HCT116 (cell line): ENCODE measurements around the gene FFAR1. TPM values are rescaled to one million over a fixed set of nuclear protein-coding genes. Genes with fewer than 3 reads are reported as not detected.

Source experiments
- ATAC-seq: fragments of 200-7000 bp; cut with Tn5 transposase; 2 replicates; pipeline ENCODE4 v1.9.1; 2020; ENCODE audit warnings: mild to moderate bottlenecking, moderate library complexity
- BruUV-seq: library from RNA; stranded (reverse); fragments of 400-500 nt; replicated peaks from 2 replicates; lab custom pipeline; 2021; lab: Mats Ljungman, UMichigan
- CTCF ChIA-PET: fragments of 300-600 bp; sonication (Branson Sonifier 250); formaldehyde crosslinking; loops from one replicate; lab custom pipeline; 2021; ENCODE audit warnings: antibody characterized with exemption; lab: Charles Lee
- POLR2A ChIA-PET: fragments of 300-600, 350-600 bp; sonication (Branson Sonifier 250); formaldehyde crosslinking; loops from one replicate; lab custom pipeline; 2021; ENCODE audit warnings: antibody characterized with exemption; lab: Charles Lee
- RAD21 ChIA-PET, 2 experiments: fragments of 300-600 bp; sonication (Branson Sonifier 250); formaldehyde crosslinking; loops; one replicate each; lab custom pipeline; 2023; ENCODE audit warnings: low total read pairs in 2 of 2; ENCODE audit not compliant: uncharacterized antibody in 2 of 2, unreplicated experiment in 2 of 2, low non-redundant PET in 1 of 2; lab: Charles Lee
- DNase-seq: peaks from one replicate; pipeline ENCODE4 v3.0.0-alpha.2; 2010; ENCODE audit warnings: low read depth, low spot score
- H2AFZ ChIP-seq: fragments of 200-600 bp; shearing (Covaris generic), sonication (generic); 2 replicates; pipeline ENCODE4 v1.6.1; 2017; ENCODE audit warnings: low read depth, mixed run types, mixed read lengths, antibody characterized with exemption, low read length; ENCODE audit not compliant: poor library complexity, severe bottlenecking
- H3K27ac ChIP-seq: 2 replicates; pipeline ENCODE4 v1.5.1; 2012; ENCODE audit warnings: low read depth, low read length
- H3K27me3 ChIP-seq: fragments of 200-600 bp; sonication (generic); 2 replicates; pipeline ENCODE4 v1.6.1; 2016; ENCODE audit warnings: mixed run types, low read length, mixed read lengths; ENCODE audit not compliant: insufficient read depth
- H3K36me3 ChIP-seq, 2 experiments: fragments of 200-500 bp in 1 of 2; fragments of 200-600 bp in 1 of 2; sonication (Bioruptor generic) in 1 of 2; sonication (generic) in 1 of 2; 2 replicates each; pipeline versions ENCODE4 v1.5.1 to v1.6.1; 2014 to 2016; ENCODE audit warnings: low read length in 2 of 2, inconsistent platforms in 1 of 2, mixed read lengths in 1 of 2, mixed run types in 1 of 2; ENCODE audit not compliant: insufficient read depth in 2 of 2, control insufficient read depth in 1 of 2
- H3K4me1 ChIP-seq, 2 experiments: fragments of 200-600 bp in 1 of 2; sonication (generic) in 1 of 2; 2 replicates each; pipeline versions ENCODE4 v1.5.1 to v1.6.1; 2012 to 2017; ENCODE audit warnings: low read length in 2 of 2, inconsistent platforms in 1 of 2, mild to moderate bottlenecking in 1 of 2, mixed read lengths in 1 of 2, mixed run types in 1 of 2, moderate library complexity in 1 of 2; ENCODE audit not compliant: insufficient read depth in 2 of 2, control insufficient read depth in 1 of 2
- H3K4me2 ChIP-seq: fragments of 200-600 bp; sonication (generic); 2 replicates; pipeline ENCODE4 v1.6.1; 2017; ENCODE audit warnings: mixed run types, low read length, mixed read lengths
- H3K4me3 ChIP-seq, 2 experiments: fragments of 200-600 bp in 1 of 2; sonication (generic) in 1 of 2; replicated peaks in 1 of 2; 2 replicates each; pipeline ENCODE4 v1.5.1; 2011 to 2016; ENCODE audit warnings: low read length in 2 of 2, control low read depth in 1 of 2, low read depth in 1 of 2, mild to moderate bottlenecking in 1 of 2, mixed read lengths in 1 of 2, mixed run types in 1 of 2
- H3K79me2 ChIP-seq: fragments of 200-600 bp; sonication (generic); 2 replicates; pipeline ENCODE4 v1.6.1; 2017; ENCODE audit warnings: mild to moderate bottlenecking, mixed run types, low read length, moderate library complexity, mixed read lengths; ENCODE audit not compliant: insufficient read depth
- H3K9ac ChIP-seq: fragments of 200-600 bp; sonication (generic); 2 replicates; pipeline ENCODE4 v1.6.1; 2016; ENCODE audit warnings: low read length, mixed read lengths
- H3K9me2 ChIP-seq: fragments of 200-600 bp; sonication (generic), shearing (Covaris generic); 2 replicates; pipeline ENCODE4 v1.6.1; 2017; ENCODE audit warnings: mixed run types, mild to moderate bottlenecking, moderate library complexity; ENCODE audit not compliant: insufficient read depth
- H3K9me3 ChIP-seq, 2 experiments: fragments of 200-500 bp in 1 of 2; fragments of 200-600 bp in 1 of 2; sonication (Bioruptor generic) in 1 of 2; sonication (generic) in 1 of 2; 2 replicates each; pipeline ENCODE4 v1.6.1; 2014 to 2017; ENCODE audit warnings: low read length in 2 of 2, mixed read lengths in 2 of 2, inconsistent platforms in 1 of 2, low read depth in 1 of 2, mild to moderate bottlenecking in 1 of 2, mixed run types in 1 of 2, moderate library complexity in 1 of 2; ENCODE audit not compliant: control insufficient read depth in 1 of 2, insufficient read depth in 1 of 2
- H4K20me1 ChIP-seq: fragments of 200-600 bp; sonication (generic), shearing (Covaris generic); 2 replicates; pipeline ENCODE4 v1.6.1; 2017; ENCODE audit warnings: mixed run types, mild to moderate bottlenecking, moderate library complexity; ENCODE audit not compliant: insufficient read depth
- ATF3 ChIP-seq: IDR thresholded peaks from 2 replicates; pipeline ENCODE4 v1.6.1; 2012
- CTCF ChIP-seq, 3 experiments: fragments of 200-600 bp in 1 of 3; sonication (generic) in 1 of 3; IDR thresholded peaks in 2 of 3; conservative IDR thresholded peaks in 1 of 3; 2 replicates each; pipeline ENCODE4 v1.5.1; 2012 to 2017; ENCODE audit warnings: low read depth in 2 of 3, low read length in 2 of 3, antibody characterized with exemption in 1 of 3, borderline replicate concordance in 1 of 3, control low read depth in 1 of 3, mild to moderate bottlenecking in 1 of 3, mixed read lengths in 1 of 3, mixed run types in 1 of 3, moderate library complexity in 1 of 3; ENCODE audit not compliant: insufficient read depth in 1 of 3
- EZH2 ChIP-seq: fragments of 200-600 bp; sonication (generic); IDR thresholded peaks from 2 replicates; pipeline ENCODE4 v1.6.1; 2017; ENCODE audit warnings: antibody characterized with exemption, mixed run types
- EZH2phosphoT487 ChIP-seq: fragments of 200-600 bp; IDR thresholded peaks from 2 replicates; pipeline ENCODE4 v1.6.1; 2018; ENCODE audit warnings: antibody characterized with exemption, borderline replicate concordance
- FOSL1 ChIP-seq: IDR thresholded peaks from 2 replicates; pipeline ENCODE4 v1.6.1; 2012; ENCODE audit warnings: low read depth
- JUND ChIP-seq: IDR thresholded peaks from 2 replicates; pipeline ENCODE4 v1.6.1; 2012
- POLR2AphosphoS5 ChIP-seq: IDR thresholded peaks from 2 replicates; pipeline ENCODE4 v1.6.1; 2011; ENCODE audit warnings: mild to moderate bottlenecking, low read depth, low read length, moderate library complexity
- TCF7L2 ChIP-seq: IDR thresholded peaks from 2 replicates; pipeline ENCODE4 v1.7.0; 2011; ENCODE audit warnings: borderline replicate concordance, inconsistent platforms; ENCODE audit not compliant: insufficient read depth, insufficient read length; ENCODE audit errors: extremely low read depth
- YY1 ChIP-seq: IDR thresholded peaks from 2 replicates; pipeline ENCODE4 v1.6.1; 2011; ENCODE audit warnings: low read length, low read depth, moderate library complexity, mild to moderate bottlenecking; ENCODE audit not compliant: insufficient replicate concordance; ENCODE audit errors: extremely low read depth
- intact Hi-C: fragments of 100-400 bp; cut with micrococcal nuclease; formaldehyde crosslinking; loops from 2 replicates; pipeline ENCODE4 v1.10.0; 2022
- total RNA-seq: library from RNA; stranded (reverse); gene quantifications from one replicate; pipeline ENCODE4 v1.2.1, GENCODE V29; 2021; ENCODE audit not compliant: unreplicated experiment

The FFAR1 gene
- total RNA-seq, 1 experiment from 2014 or later, result not detected

- no peaks in the 10 kb centered on the region for H3K9me2 ChIP-seq
- no peak overlapping the region for H3K4me2 ChIP-seq
- RAD21 ChIA-PET, result no interaction called here
- DNase-seq (no peak), ATAC-seq (no peak)
- CTCF ChIA-PET, result no interaction called here
- no peaks in the 10 kb centered on the region for H3K36me3 ChIP-seq
- H3K79me2 ChIP-seq, result no peaks in the 10 kb centered on the region
- no peak overlapping the region for H3K4me3 ChIP-seq
- H3K9ac ChIP-seq, result no peak overlapping the region
- no peak overlapping the region for H2AFZ ChIP-seq
- no peak overlapping the region for H3K27ac ChIP-seq
- H3K9me3 ChIP-seq, result no peaks in the 10 kb centered on the region
- intact Hi-C loops, result no loop called here
- BruUV-seq, result no TSS peak
- POLR2A ChIA-PET, result no interaction called here
- H3K4me1 ChIP-seq, result no peaks in the 10 kb centered on the region; a peak in 1 of 4 replicates
- H4K20me1 ChIP-seq, result no peaks in the 10 kb centered on the region
- no peak for TF ChIP-seq ATF3
- no peak for TF ChIP-seq TCF7L2
- TF ChIP-seq EZH2, result no peak
- no peak for TF ChIP-seq CTCF (IDR thresholded peaks at IDR 0.05 in 2 of 3, conservative IDR thresholded peaks at IDR 0.05 in 1 of 3; ENCODE audit: borderline replicate concordance in 1 of 3, insufficient read depth in 1 of 3, low read depth in 2 of 3, low read length in 2 of 3)
- TF ChIP-seq YY1, result no peak
- no peak for TF ChIP-seq FOSL1
- TF ChIP-seq EZH2phosphoT487, result no peak
- no peak for TF ChIP-seq JUND
- no peak for TF ChIP-seq POLR2AphosphoS5
- no peaks in the 10 kb centered on the region for H3K27me3 ChIP-seq
Measured at GRCh38 chr19:35304036-35304435, 43.7 kb upstream of the FFAR1 start.
